A549 (cell line): ENCODE data around the gene EARS2.

Source experiments
- CBX8 ChIP-seq: fragments of 200-600 bp; sonication (generic); IDR thresholded peaks from 2 replicates; pipeline ENCODE4 v1.6.1; 2016
- CEBPB ChIP-seq, 2 experiments: fragments of >200 bp in 1 of 2; sonication (Bioruptor Twin) in 1 of 2; formaldehyde crosslinking in 1 of 2; IDR thresholded peaks; 2 replicates each; pipeline ENCODE4 v1.6.1; 2012 to 2016
- CTCF ChIP-seq: fragments of >200 bp; sonication (Bioruptor Twin); formaldehyde crosslinking; IDR thresholded peaks from 3 replicates; pipeline ENCODE4 v1.5.1; 2016
- HDAC2 ChIP-seq: fragments of 200-600 bp; sonication (generic); IDR thresholded peaks from 2 replicates; pipeline ENCODE4 v1.6.1; 2016
- HOXB13 ChIP-seq: fragments of 250-450 bp; sonication (Bioruptor Pico); IDR thresholded peaks from 2 replicates; pipeline ENCODE4 v1.5.0; 2020; ENCODE audit warnings: low read depth, mild to moderate bottlenecking, moderate library complexity
- NPAS2 ChIP-seq: fragments of 250-450 bp; sonication (Bioruptor Pico); IDR thresholded peaks from 2 replicates; pipeline ENCODE4 v1.8.0; 2022; ENCODE audit warnings: mild to moderate bottlenecking, moderate library complexity, borderline replicate concordance
- NR3C1 ChIP-seq: fragments of >200 bp; sonication (Bioruptor Twin); formaldehyde crosslinking; IDR thresholded peaks from 3 replicates; pipeline ENCODE4 v1.6.1; 2017
- PBX3 ChIP-seq: IDR thresholded peaks from 2 replicates; pipeline ENCODE4 v1.6.1; 2012
- POLR2A ChIP-seq: IDR thresholded peaks from 2 replicates; pipeline ENCODE4 v1.6.1; 2012; ENCODE audit warnings: mild to moderate bottlenecking, low read length
- RARB ChIP-seq: fragments of 250-450 bp; sonication (Bioruptor Pico); IDR thresholded peaks from 2 replicates; pipeline ENCODE4 v1.8.0; 2021; ENCODE audit warnings: mild to moderate bottlenecking, moderate library complexity
- SMC3 ChIP-seq: fragments of >200 bp; sonication (Bioruptor Twin); formaldehyde crosslinking; IDR thresholded peaks from 3 replicates; pipeline ENCODE4 v1.6.1; 2018; ENCODE audit warnings: inconsistent platforms
- SREBF2 ChIP-seq: fragments of 450-650 bp; IDR thresholded peaks from 2 replicates; pipeline ENCODE4 v1.6.1; 2014; ENCODE audit warnings: mild to moderate bottlenecking, moderate library complexity
- TF ChIP-seq, protein P1 (sequence below): fragments of 200-600 bp; sonication (generic); IDR thresholded peaks from 2 replicates; pipeline ENCODE4 v1.6.1; 2016; ENCODE audit warnings: antibody characterized with exemption, mild to moderate bottlenecking, moderate library complexity

DNA sequence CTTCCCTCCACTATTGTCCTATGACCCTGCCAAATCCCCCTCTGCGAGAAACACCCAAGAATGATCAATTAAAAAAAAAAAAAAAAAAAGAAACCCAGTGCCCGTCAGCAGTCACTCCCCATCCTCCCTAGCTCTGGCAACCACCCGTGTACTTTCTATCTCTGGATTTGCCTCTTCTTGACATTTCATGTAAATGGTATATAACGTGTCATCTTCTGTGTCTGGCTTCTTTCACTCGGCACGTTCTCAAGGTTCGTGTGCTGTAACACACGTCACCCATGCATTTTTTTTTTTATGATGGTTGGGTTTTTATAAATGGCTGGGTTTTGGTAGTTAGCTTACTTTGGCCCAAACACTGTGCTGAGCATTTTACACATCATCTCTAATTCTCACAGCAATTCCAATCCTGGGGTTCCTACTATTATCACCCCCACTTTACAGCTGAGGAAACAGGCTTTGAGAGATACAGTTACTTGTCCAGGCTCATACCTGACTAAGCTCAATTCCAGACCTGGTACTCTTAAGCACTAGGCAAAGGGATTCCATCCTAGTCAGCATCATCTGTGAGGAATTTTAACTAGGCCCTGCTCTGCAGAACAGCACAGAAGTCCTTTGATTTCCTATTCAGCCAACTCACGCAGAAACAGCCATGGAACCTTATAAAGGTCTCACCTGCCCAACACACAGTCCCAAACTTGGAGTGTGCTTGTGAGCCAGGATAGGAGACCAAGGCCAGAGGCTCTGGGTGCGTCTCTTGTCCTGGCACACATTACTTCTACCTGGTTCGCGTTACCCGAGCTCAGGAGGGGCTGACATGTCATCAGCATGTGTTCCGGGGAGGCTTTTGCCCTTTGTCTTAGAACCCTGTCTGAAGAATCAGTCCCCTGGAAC is 27.3 kb upstream of the EARS2 start:
- TF ChIP-seq POLR2A = no peak
- TF ChIP-seq, protein P1, sequence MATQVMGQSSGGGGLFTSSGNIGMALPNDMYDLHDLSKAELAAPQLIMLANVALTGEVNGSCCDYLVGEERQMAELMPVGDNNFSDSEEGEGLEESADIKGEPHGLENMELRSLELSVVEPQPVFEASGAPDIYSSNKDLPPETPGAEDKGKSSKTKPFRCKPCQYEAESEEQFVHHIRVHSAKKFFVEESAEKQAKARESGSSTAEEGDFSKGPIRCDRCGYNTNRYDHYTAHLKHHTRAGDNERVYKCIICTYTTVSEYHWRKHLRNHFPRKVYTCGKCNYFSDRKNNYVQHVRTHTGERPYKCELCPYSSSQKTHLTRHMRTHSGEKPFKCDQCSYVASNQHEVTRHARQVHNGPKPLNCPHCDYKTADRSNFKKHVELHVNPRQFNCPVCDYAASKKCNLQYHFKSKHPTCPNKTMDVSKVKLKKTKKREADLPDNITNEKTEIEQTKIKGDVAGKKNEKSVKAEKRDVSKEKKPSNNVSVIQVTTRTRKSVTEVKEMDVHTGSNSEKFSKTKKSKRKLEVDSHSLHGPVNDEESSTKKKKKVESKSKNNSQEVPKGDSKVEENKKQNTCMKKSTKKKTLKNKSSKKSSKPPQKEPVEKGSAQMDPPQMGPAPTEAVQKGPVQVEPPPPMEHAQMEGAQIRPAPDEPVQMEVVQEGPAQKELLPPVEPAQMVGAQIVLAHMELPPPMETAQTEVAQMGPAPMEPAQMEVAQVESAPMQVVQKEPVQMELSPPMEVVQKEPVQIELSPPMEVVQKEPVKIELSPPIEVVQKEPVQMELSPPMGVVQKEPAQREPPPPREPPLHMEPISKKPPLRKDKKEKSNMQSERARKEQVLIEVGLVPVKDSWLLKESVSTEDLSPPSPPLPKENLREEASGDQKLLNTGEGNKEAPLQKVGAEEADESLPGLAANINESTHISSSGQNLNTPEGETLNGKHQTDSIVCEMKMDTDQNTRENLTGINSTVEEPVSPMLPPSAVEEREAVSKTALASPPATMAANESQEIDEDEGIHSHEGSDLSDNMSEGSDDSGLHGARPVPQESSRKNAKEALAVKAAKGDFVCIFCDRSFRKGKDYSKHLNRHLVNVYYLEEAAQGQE = no peak
- no peak for TF ChIP-seq CTCF
- no peak for TF ChIP-seq NR3C1
- TF ChIP-seq CEBPB (IDR thresholded peaks at IDR 0.05) = no peak
- TF ChIP-seq HOXB13 (CRISPR knock-in tag) = no peak
- TF ChIP-seq HDAC2 = no peak
- TF ChIP-seq NPAS2 = no peak
- no peak for TF ChIP-seq CBX8
- no peak for TF ChIP-seq SMC3
- no peak for TF ChIP-seq PBX3
- no peak for TF ChIP-seq RARB (CRISPR knock-in tag)
- TF ChIP-seq SREBF2 = no peak
